Upper lobe of left lung (tissue), 6 donors: Measurements from ENCODE around the gene PEPD. TPM values are rescaled to one million over a fixed set of nuclear protein-coding genes. Genes with fewer than 3 reads are reported as not detected.

Experiments
- ATAC-seq, 2 donors: fragments of 200-7000 bp; cut with Tn5 transposase; one replicate each; pipeline ENCODE4 v1.9.1; 2022; ENCODE audit warnings: mild to moderate bottlenecking in 2 of 2, moderate library complexity in 2 of 2; ENCODE audit not compliant: low FRiP score in 2 of 2
- DNase-seq, 2 donors: peaks; one replicate each; pipeline ENCODE4 v3.0.0-alpha.2; 2019 to 2020
- H3K27ac ChIP-seq, 4 donors: fragments of 200-600 bp; sonication (generic); one replicate each; pipeline ENCODE4 v1.5.1; 2016 to 2019
- H3K27me3 ChIP-seq, 4 donors: fragments of 200-600 bp; sonication (generic); one replicate each; pipeline ENCODE4 v1.5.1; 2017 to 2019
- H3K36me3 ChIP-seq, 4 donors: fragments of 200-600 bp; sonication (generic); one replicate each; pipeline ENCODE4 v1.5.1; 2016 to 2019
- H3K4me1 ChIP-seq, 4 donors: fragments of 200-600 bp; sonication (generic); one replicate each; pipeline ENCODE4 v1.5.1; 2018 to 2019
- H3K4me3 ChIP-seq, 4 donors: fragments of 200-600 bp; sonication (generic); one replicate each; pipeline ENCODE4 v1.5.1; 2017 to 2019; ENCODE audit warnings: mild to moderate bottlenecking in 2 of 4, moderate library complexity in 1 of 4
- H3K9me3 ChIP-seq, 4 donors: fragments of 200-600 bp; sonication (generic); one replicate each; pipeline ENCODE4 v1.5.1; 2018 to 2019
- EP300 ChIP-seq, 4 donors: sonication (generic); formaldehyde crosslinking; IDR thresholded peaks; one replicate each; pipeline ENCODE4 v1.5.1; 2017; ENCODE audit warnings: antibody characterized with exemption in 4 of 4, control low read depth in 2 of 4
- POLR2A ChIP-seq, 4 donors: fragments of 450-650 bp; IDR thresholded peaks; one replicate each; pipeline ENCODE4 v1.5.1; 2016 to 2017; ENCODE audit warnings: antibody characterized with exemption in 4 of 4, mild to moderate bottlenecking in 2 of 4
- POLR2AphosphoS5 ChIP-seq, 2 donors: sonication (generic); formaldehyde crosslinking; IDR thresholded peaks; one replicate each; pipeline ENCODE4 v1.5.1; 2017; ENCODE audit warnings: antibody characterized with exemption in 2 of 2
- WGBS, 2 donors: methylation state at CpG; one replicate each; pipeline ENCODE4 v1.1.5; 2017 to 2018; 5-methylcytosine and 5-hydroxymethylcytosine counted together
- total RNA-seq, 6 donors: library from RNA; depleted of rRNA in 4 of 6; stranded (reverse); fragments of >200 nt in 4 of 6; gene quantifications; one replicate each; pipeline versions ENCODE4 v1.1.0 to v1.2.1, GENCODE V29; 2016 to 2021
- TF ChIP-seq, protein P1 (sequence below), 6 experiments: fragments of 450-650 bp in 4 of 6; fragments of 200-600 bp in 2 of 6; sonication (generic) in 2 of 6; IDR thresholded peaks; one replicate each; pipeline ENCODE4 v1.5.1; 2016 to 2019; ENCODE audit warnings: antibody characterized with exemption in 6 of 6
- donor health status: DM: no; HTN: no; CAD: no; lungs with moderate emphysema.
- donor health status: DM: no; HTN: yes; CAD: no; lungs with severe emphysema.

PEPD gene
- total RNA-seq, 6 donors from 2014 or later, result 30.4 to 106 (median 80.6) TPM

DNA sequence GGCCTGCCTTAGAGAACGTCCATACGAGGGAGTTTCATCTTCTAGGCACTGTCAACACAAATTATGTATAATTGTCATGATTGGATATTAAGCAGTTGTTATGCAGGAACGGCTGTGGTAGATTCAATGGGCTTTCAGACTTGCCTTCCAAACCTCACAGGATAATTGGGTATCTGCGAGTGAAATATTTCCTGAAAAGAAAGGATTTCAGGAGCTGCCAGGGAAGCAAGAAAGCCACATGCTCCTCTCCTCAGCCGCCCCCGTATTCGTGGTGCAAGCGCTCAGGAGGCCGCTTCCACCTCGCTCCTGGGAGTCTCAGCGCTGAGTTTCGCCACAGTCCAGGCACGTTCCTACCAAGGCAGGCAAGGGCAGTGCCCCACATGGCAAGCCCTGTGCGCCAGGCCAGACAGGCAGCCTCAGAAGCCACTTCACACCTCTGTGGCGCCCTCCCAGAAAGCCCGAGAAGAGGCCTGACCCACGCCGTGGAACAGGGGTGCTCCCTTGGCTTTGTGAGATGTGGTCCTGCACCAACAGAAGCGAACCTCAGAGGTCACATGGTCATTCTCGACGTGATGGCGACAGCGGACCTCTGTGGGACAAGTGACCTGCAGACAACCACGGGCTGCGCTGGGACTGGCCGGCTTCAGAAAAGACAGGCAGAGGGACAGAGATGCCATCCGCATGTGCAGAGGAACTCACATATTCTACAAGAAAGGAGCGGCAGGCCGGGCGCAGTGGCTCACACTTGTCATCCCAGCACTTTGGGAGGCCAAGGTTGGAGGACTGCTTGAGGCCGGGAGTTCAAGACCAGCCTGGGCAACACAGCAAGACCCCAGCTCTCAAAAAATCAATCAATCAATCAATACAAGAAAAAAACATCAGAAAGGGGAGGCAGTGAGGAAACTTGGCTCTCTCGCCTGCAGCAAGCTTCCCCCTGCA lies 106.7 kb downstream of the PEPD start:
- peak in 1 of 2 donors; percentile 41 for DNase-seq
- no peak for ATAC-seq
- Histone ChIP-seq H3K9me3 (no peaks in the 10 kb centered on the region), H3K27me3 (no peaks in the 10 kb centered on the region), H3K4me1 (peaks cover 0 to 7% (median 2%) of the 10 kb centered on the region in 4 donors), H3K4me3 (no peak overlapping the region), H3K36me3 (peaks cover 0 to 18% (median 9%) of the 10 kb centered on the region in 4 donors), H3K27ac (no peak overlapping the region)
- WGBS, 2 donors, result 86 to 91% methylated on average over 30 to 32 of the region's 32 CpGs
- no peak for TF ChIP-seq POLR2AphosphoS5 (IDR thresholded peaks at IDR 0.05)
- TF ChIP-seq, protein P1, sequence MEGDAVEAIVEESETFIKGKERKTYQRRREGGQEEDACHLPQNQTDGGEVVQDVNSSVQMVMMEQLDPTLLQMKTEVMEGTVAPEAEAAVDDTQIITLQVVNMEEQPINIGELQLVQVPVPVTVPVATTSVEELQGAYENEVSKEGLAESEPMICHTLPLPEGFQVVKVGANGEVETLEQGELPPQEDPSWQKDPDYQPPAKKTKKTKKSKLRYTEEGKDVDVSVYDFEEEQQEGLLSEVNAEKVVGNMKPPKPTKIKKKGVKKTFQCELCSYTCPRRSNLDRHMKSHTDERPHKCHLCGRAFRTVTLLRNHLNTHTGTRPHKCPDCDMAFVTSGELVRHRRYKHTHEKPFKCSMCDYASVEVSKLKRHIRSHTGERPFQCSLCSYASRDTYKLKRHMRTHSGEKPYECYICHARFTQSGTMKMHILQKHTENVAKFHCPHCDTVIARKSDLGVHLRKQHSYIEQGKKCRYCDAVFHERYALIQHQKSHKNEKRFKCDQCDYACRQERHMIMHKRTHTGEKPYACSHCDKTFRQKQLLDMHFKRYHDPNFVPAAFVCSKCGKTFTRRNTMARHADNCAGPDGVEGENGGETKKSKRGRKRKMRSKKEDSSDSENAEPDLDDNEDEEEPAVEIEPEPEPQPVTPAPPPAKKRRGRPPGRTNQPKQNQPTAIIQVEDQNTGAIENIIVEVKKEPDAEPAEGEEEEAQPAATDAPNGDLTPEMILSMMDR (IDR thresholded peaks at IDR 0.05), result no peak
- no peak for TF ChIP-seq POLR2A (IDR thresholded peaks at IDR 0.05)
- no peak for TF ChIP-seq EP300 (IDR thresholded peaks at IDR 0.05)

DNA sequence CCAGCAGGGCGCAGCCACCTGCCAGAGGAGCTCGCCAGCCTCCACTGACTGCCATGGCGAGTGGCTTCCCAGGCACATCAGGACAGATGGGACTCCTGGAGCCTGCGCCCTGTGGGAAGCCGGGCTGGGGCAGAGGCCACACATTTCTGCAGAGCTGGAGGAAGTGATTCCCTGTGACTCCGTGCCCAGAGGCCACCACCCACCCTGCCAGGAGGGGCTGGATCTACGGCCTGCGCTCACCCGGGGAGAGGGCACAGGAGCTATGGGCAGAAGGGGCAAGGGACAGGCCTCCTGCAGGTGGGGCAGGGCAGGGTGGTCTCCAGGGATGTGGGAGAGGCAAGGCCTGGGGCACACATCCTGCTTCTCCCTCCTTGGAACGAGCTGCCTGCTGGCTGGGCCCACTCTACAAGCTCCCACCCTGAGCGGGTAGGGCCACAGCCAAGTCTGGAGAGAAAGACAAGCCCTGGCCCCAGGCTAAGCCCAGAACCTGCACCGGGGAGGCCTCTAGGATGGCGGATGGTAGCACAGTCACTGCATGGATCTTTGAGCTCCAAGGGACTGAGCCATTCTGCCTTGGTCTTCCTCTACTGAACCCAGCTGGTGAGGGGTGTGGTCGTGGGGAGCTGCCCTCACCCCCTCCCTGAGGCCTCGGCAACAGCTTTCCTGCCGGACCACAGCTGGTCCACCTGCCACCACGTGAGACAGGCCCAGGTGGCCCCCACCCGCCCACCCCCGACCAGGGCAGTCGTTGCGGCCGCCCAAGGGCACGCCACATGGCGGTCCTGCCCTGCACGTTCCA lies 107.5 kb downstream of the PEPD start:
- DNase-seq (peak in 1 of 2 donors; percentile 72), ATAC-seq (no peak)
- WGBS, 2 donors, result 89 to 100% methylated on average over 5 to 25 of the region's 25 CpGs
- H3K4me1 ChIP-seq, result peaks cover 0 to 7% (median 2%) of the 10 kb centered on the region in 4 donors
- H3K36me3 ChIP-seq, result peaks cover 0 to 21% (median 9%) of the 10 kb centered on the region in 4 donors
- H3K27ac ChIP-seq, result no peak overlapping the region
- no peaks in the 10 kb centered on the region for H3K27me3 ChIP-seq
- TF ChIP-seq POLR2A (IDR thresholded peaks at IDR 0.05) (no peak), POLR2AphosphoS5 (IDR thresholded peaks at IDR 0.05) (no peak), EP300 (IDR thresholded peaks at IDR 0.05) (no peak)
- TF ChIP-seq, protein P1 (IDR thresholded peaks at IDR 0.05), result no peak
- no peaks in the 10 kb centered on the region for H3K9me3 ChIP-seq
- H3K4me3 ChIP-seq, result no peak overlapping the region

DNA sequence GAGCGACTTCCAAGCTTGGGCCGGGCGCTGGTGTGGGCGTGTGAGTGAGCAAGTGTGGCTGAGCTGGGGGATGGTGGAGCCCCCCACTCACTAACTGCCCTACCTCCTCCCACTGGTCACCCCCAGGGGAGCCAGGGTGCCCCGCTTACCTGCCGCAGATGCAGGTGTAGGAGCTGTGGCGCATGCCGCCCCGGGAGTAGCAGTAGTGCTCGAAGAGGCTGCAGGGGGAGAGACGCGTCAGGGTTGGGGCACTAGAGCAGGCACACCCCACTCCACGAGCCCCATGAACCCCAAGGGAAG lies 108.2 kb downstream of the PEPD start:
- TF ChIP-seq, protein P1 (IDR thresholded peaks at IDR 0.05), result no peak
- no peak for TF ChIP-seq EP300 (IDR thresholded peaks at IDR 0.05)
- no peak for TF ChIP-seq POLR2AphosphoS5 (IDR thresholded peaks at IDR 0.05)
- TF ChIP-seq POLR2A (IDR thresholded peaks at IDR 0.05), result no peak
- H3K9me3 ChIP-seq, result no peaks in the 10 kb centered on the region
- no peak for DNase-seq
- no peak for ATAC-seq
- H3K4me3 ChIP-seq, result no peak overlapping the region
- H3K27me3 ChIP-seq, result no peaks in the 10 kb centered on the region
- H3K27ac ChIP-seq, result no peak overlapping the region
- 89 to 93% methylated on average over 12 to 13 of the region's 13 CpGs for WGBS, 2 donors
- H3K4me1 ChIP-seq, result peaks cover 0 to 7% (median 2%) of the 10 kb centered on the region in 4 donors
- peaks cover 0 to 21% (median 9%) of the 10 kb centered on the region in 4 donors for H3K36me3 ChIP-seq

DNA sequence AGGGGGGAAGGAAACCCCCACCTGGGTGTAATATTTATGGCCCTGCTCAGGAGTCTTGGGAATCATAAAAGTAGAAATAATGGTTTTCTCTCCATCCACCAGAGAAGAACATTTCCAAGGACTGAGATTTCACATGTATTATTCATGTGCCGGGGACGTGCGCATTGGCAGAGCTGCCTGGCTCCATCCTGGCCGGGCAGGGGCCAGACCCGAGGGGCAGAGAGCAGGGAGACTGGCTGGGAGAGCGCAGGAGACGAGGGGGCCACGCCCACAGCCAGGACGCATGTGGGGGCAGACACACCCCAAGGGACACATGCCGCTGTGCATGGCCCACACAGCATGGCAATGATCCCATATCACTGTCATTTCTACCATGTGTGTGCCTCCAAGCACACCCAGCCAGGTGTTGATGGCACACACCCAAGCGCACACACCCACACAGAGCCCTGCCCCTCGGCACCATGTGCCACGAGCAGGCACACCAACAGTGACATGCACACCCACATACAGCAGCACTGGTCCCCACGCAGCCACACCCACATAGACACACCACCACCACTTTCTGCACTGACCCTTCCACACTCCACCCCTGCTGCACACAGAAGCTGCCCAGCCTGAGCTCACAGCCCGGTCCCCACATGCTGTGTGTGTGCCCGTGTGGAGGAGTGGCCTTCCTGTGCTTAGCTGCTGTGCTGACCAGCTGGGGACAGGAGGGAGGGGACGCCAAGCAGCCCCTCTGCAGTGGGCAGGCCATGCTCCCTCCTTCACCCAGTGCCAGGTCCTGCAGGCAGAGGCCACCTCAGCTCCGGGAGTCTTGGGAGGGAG lies 108.8 kb downstream of the PEPD start:
- peaks cover 0 to 21% (median 9%) of the 10 kb centered on the region in 4 donors for H3K36me3 ChIP-seq
- H3K27ac ChIP-seq, result no peak overlapping the region
- H3K4me3 ChIP-seq, result no peak overlapping the region
- no peaks in the 10 kb centered on the region for H3K27me3 ChIP-seq
- H3K9me3 ChIP-seq, result no peaks in the 10 kb centered on the region
- H3K4me1 ChIP-seq, result peaks cover 0 to 7% (median 2%) of the 10 kb centered on the region in 4 donors
- TF ChIP-seq POLR2AphosphoS5 (IDR thresholded peaks at IDR 0.05), result no peak
- ATAC-seq (no peak), DNase-seq (no peak)
- 89 to 92% methylated on average over 17 of the region's 18 CpGs for WGBS, 2 donors
